GM18867 (cell line): Measurements from ENCODE around the gene WDR87.
"Not testable (repeated sequence)": the region's sequence is repeated elsewhere in the genome, so short reads cannot be mapped to it uniquely, and the experiment has no call there.

Experiments
- ATAC-seq: cut with Tn5 transposase; IDR thresholded peaks from one replicate; pipeline ENCODE4 v1.9.1; 2021; ENCODE audit warnings: mild to moderate bottlenecking, moderate library complexity; ENCODE audit not compliant: unreplicated experiment

WDR87 gene

DNA sequence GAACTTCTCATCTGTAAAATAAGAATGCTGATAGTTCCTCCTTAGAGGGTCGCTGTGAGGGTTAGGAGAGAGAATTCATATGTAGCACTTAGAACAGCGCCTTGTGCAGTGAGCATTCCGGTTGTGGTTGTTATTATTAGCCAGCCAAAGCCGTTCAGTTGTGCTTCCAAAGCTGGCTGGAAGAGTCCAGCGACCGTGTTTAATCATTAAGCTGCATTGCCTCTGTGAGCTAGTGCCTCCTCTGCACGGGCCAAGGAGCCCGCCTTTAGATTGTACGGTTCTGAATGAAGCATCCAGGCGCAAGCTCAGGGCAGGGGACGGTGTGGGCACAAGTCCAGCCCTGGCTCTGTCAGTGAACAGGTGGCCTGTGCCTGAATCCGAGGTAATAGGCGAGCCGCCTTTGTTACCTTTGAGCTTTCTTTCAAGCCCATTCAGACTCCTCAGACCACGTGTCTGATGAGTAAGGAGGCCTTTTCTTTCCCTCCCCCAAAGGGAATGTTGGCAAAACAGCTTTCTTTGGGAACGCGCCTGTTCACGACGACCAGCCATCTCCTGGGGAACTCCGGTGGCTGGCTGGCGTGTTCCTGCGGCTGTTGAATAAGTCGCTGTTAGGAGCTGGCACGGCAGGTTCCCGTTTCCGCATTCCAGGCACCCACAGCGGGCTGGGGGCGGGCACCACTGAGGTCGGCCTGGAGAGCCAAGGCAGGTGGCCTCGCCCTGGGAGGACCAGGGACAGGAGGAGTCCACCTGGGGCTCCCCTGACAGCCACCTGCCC lies 25.7 kb upstream of the WDR87 start:
- ATAC-seq: no peak

DNA sequence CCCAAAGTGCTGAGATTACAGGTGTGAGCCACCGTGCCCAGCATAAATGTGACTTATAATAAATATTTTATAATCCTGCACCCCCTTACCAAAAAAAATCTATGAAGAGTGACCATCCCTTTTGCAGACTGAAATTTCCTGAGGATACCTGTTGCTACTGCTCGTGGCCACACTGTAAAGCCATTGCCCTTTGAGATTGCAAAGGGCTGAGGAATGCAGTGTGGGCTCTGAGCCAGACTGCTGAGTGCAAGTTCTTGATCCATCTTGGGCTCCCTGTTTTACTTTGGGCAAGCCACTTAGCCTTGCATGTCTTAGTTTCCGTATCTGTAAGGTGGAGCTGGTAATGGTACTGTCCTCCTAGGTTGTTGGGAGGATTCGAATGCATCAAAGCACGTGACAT lies 24.0 kb upstream of the WDR87 start:
- no peak for ATAC-seq

DNA sequence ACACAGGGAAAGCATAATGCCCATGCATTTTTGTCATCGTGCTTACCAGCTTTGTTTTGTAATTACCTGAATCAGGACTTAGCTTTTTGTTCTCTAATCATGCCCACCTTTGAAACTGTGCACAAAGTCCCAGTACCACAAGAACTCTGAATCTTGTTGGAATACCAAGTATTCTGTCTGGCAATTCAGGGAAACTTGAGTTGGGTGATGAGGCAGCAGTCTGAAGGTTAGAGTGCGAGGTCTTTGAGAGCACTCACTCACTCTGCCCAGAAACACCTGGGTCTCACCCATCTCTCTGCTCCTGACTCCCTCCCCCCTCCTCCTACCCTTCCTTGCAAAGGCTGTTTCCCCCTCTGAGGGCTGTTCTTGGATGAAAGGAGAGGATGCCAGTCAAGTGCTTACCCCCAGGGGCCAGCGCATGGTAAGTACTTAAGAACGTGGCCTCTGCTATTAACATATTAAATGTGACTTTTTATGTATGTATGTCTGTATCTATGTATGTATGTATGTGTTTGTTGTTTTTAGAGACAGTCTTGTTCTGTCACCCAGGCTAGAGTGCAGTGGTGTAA lies 23.0 kb upstream of the WDR87 start:
- ATAC-seq: no peak

DNA sequence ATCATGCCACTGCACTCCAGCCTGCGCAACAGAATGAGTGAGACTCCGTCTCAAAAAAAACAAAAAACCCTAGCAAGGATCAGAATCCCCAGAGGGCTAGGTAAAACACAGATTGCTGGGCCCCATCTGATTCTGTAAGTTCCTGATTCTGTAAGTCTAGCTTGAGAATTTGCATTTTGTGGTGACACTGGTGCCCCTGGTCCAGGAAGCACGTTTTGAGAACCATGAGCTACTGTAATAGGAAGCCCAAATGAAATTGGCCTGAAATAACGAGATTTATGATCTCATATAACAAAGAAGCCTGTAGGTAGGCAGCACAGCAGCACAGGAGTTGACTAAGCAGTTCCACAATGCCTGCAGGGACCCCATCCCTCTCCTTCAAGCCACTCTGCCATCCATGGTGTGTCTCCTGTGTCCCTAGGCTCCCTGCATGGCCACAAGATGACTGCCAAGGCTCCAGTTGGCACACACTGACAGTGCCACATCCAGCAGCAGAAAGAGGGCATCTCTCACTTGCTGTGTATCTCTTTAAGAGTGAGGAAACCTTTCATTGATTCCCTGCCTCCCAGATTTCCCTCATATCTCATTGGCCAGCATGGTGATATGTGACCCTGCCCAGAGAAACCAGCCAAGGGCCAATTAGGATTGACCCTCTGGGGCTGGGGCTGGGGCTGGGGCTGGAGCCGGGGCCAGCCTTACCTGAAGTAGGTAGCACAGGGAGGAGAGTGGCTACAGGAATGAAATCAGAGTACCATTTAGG lies 22.3 kb upstream of the WDR87 start:
- peak; percentile 71 for ATAC-seq

DNA sequence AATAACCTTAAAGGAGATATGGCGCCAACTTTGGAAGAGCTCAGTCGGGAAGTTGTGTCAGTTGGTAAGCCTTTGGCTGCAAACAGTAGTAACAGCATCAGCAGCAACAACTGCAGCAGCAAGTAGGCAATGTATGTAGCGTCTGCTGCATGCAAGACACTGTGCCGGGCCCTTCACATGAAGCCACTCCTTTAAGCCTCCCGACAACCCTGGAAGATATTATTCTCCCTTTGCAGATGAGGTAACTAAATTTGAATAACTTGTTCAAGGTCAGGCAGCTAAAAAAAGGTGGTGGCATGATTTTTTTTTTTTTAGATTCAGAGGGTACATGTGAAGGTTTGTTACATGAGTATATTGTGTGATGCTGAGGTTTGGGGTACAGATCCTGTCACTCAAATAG lies 20.3 kb upstream of the WDR87 start:
- no peak for ATAC-seq

DNA sequence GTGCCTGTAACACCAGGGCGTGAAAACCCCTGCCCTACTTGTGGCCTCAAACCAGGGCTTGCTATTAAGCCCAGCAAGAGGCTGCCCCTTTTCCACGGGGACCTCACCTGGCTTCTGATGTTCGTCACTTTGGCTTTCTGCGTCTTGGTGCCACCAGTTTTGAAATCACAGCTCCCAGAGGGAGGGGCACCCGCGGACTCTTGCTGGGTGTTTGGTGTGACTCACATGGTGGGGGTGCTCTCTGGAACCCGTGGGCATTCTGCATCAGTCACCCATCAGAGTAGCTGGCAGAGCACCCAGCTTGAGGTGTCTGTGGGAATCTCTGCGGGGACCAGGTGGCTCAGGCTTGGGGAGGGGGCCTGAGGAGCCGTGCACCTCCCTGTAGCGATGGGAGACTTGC lies 19.9 kb upstream of the WDR87 start:
- ATAC-seq: no peak

DNA sequence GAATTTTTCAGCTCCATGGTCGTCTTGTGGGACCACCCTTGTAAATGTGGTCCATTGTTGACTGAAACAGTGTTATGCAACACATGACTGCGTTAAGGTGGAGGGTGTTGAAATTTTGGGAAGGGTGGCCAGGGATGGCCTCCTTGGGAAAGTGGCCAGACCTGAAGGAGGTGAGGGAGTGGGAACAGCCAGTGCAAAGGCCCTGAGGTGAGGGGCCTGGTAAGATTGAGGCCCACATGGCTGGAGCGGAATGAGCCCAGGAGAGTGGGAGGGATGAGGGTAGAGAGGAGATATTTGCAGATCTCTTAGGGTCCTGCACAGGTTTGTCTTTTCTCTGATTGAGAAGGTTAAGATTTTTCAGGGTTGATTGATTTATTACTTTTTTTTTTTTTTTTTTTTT lies 18.8 kb upstream of the WDR87 start:
- no peak for ATAC-seq

DNA sequence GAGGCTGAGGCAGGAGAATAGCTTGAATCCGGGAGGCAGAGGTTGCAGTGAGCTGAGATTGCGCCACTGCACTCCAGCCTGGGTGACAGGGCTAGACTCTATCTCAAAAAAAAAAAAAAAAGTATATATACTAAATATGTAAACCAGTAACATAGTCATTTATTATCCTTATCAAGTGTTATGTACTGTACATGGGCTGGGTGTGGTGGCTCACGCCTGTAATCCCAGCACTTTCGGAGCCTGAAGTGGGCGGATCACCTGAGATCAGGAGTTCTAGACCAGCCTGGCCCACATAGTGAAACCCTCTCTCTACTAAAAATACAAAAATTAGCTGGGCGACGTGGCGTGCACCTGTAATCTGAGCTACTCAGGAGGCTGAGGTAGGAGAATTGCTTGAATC lies 18.2 kb upstream of the WDR87 start:
- ATAC-seq: not testable (repeated sequence)

DNA sequence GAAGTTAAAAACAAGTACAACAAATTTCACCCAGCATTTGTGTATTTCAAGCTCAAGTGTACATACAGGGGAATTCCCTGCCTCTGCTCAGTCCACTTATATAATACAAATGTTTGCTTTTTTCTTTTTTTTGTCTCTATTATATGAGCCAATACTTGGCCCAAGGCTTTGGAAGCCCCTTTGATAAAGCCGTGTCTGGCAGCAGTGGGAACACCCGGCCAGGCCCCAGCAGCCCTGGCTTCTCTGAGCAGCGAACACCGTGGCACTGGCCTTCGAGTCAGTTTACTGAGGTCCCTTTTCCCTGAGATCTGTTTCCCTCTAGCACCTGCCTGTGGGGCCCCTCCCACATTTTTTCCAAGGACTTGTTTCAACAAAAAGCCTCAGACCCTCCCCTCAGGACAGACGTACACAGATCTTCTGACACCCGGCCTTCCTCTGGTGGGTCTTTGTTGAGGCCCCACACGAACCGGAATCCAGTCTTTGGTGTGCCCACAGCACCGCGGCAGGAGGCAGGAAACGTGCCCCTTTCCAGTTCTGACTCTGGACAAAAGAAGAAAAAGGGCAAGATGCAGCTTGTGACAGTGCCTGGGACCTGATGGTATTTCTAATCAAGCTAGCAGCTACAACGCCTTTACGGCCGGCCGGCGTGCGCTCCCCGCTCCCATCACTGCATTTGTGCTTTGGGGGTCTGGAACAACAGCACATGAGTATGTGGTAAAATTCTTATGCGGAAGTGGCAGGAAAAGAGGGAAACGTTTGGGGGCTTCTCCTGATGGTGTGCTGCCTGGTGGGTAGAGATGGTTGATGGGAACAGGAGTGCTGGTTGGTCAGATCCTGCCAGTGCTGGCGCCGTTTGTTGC lies 14.4 kb upstream of the WDR87 start:
- ATAC-seq: no peak

DNA sequence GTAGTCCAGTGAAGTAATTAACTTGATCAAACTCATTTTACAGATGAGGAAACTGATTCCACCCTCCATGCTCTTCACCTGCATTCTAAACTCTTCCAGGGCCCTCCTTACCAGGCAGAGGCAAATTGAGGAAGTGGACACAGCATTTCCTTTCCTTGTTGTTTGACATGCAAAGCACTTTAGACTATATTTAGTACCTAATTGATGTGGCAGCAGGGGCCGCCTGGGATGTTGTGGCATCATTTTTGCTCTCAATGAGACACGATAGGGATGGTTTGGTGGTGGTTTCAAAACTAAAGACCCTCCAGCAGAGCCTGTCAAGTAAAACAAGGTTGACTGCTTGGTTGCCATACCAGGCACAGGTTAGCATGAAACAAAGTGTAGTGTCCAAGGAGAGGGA lies 8.5 kb upstream of the WDR87 start:
- no peak for ATAC-seq

DNA sequence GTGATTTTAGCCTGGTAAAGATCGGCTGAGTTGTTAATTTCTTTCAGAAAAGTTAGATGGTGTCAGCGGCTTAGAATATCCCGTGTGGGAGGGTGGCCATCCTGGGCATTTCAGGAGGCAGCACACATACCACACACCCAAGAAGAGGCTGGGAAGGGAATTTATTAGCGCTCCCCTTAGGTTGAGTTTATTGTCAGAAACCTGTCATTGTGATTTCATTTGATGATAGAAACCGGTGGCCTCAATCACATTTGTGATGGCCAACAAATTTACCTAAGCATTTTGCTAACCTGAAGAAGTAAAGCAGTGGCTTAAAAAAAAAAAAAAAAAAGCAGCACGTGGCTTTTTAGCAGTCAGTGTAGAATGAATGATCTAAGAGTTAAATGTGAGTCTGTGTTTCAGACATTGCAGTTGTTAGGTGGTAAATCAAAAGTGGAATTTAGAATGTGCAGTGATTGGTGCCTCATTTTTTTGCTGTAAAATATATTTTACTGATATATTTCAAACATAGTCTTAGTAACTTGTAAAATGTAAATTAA lies 3.3 kb upstream of the WDR87 start:
- ATAC-seq: no peak

DNA sequence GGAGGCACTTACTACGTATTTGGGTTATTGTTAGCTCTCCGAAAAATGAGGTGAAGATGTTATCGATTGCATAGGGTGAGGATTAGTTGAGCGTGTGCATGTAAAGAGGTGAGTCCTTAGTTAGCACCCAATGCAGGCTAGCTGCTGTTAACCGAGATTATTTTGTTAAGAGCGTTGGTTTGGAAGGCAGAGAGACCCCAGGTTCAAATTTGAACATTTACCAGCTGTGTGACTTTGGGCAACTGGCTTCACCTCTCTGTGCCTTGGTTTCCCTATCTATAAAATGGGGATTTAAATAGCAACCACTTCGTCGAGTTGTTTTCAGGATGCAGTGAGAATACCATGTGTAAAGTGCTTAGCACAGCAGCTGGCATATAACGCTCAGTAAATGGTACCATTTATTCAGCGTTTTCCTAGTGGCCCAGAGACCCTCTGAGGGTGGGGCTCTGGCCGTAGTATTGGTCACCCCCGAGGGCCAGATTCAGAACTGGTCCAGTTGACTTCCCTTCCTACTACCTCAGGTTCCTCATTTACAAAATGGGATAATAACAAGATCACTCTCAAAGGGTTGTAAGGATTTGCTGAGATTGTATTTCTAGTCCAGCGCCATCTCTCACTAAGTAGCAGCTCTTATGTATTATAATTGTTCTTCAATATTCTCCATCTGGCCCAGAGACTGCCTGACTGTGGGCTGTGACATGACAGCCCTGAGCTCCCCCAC lies 1.5 kb upstream of the WDR87 start:
- no peak for ATAC-seq

DNA sequence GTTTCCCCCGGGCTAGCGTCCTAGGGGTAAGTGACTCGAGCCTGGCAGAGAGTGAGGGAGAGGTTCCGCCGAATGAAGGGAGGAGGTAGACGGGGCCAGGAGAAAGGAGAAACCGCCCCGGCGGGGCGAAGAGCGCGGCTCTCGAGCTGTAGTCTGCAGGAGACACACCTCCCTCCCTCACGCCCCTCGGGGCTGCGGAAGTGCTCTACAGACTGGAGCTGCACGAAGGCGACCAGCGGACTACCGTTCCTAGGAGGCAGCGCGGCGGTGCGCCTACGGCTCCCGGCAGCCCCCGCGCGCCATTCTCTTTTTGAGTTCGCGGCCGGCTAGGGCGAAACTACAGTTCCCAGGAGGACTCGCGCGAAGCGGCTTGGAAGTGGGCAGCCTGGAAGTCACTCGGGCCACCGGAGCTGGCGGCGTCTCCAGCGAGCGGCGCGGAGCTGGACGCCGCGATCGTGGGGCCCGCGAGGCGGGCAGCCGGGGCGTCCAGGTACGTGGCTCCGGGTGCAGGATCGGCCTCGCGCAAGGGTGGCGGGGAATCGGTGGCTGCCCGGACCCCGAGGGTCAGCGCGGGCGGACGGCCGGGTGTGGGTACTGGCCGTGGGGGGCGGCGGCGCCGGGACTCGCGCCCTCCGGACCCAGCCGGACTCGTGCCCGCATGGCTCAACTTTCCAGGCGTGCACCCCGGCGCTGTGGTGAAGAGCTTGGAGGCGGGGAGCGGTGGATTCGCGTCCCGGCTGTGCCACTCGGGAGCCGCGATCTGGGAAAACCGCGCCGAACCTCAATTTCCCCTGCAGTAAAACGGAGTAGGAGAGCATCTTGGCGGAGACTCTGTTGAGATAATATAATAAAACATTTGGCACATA lies 708 bp upstream of the WDR87 start, which contains the start of gene SIPA1L3:
Gene SIPA1L3, plus strand, starts transcription at position 340 of the 866 bp plus-strand sequence. CDS start 174,358 bp downstream, outside the sequence.
- ATAC-seq: peak; percentile 84

DNA sequence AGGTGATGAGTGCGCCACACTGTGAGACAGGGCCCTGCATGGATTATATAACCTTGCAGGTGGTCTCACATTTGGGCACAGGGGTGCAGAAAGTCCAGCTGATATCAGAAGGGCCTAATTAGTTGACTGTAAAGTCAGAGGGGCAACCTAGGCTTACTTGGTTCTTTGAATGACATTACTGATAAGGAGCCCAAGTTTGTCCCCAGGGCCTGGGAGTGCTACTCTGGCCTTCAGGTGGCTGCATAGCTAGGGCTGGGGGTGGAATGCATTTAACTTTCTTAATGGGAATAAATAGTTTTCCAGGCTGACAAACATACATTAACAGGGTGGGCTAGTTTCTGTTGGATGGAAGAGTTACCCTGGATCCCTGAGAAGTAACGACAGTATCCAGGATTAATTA lies 3.3 kb downstream of the WDR87 start:
- ATAC-seq: no peak

DNA sequence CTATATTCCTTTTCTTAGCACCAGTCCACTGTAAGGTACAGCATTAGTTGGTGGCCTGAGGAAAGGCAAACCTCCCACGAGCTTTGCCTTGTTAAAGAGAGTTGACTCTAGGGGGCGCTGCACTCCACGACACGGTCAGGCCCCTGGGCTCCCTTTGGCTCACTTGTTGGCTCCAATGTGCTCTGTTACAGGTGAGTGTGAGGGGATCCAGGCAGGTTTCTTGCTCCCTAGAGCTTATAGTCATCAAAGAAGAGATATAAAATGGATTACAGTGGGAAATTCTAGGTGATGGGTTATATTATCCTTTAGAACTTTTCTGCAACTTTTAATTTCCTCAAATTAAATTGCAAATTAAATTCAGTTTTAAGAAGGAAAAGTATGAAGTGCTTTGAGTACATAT lies 3.7 kb downstream of the WDR87 start:
- ATAC-seq: peak; percentile 32

DNA sequence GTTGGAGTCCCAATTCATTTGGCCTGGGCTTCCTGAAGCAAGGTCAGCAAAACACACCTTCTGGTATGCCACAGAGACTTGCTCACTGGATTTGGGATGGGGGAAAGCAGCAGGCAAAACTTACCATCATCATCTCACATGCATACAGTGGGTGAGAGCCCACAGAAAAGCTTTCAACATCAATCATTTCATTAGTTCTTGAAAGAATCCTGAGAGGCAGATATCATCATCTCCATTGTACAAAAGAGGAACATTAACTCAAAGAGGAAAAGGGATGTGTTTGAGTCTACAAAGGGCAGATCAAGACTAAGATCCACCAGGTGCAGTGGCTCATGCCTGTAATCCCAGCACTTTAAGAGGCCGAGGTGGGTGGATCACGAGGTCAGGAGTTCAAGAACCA lies 6.4 kb downstream of the WDR87 start:
- ATAC-seq: no peak

DNA sequence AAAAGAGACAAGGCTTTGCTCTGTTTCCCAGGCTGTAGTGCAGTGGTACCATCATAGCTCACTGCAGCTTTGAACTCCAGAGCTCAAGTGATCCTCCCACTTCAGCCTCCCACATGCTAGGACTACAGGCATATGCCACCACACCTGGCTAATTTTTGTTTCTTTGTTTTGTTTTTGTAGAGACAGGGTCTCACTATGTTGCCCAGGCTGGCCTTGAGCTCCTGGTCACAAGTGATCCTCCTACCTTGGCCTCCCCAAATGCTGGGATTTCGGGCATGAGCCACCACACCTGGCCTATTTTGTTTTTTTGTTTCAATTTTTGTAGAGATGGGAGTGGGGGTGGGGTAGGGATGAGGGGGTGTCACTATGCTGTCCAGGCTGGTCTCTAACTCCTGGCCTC lies 6.9 kb downstream of the WDR87 start:
- ATAC-seq: no peak

DNA sequence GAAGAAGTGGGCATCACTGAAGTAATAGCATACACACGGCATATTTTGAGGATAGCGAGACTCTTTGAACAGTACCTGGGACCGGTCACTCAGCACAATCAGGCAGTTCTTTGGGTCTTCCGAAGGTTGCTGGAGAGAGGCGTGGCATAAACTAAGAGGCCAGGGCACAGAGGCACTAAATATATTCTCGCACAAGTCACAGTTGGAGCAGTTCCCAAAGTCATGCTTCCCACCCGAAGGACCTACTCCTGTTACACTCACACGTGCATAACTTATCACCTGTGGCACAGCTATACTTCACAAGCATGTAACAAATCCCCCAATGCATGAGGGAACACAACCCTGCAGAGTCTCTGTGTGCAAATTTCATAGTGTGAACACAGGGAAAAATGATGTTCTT lies 10.2 kb downstream of the WDR87 start:
- ATAC-seq: no peak
